ENCODE data around the gene GADD45A. TPM values are rescaled to one million over a fixed set of nuclear protein-coding genes. Genes with fewer than 3 reads are reported as not detected.

GADD45A gene
- total and polyA plus RNA-seq, 9 of the 15 experiments (the other 6 are each of a cell fraction or from before 2014, with no cell fraction given): 21.3 to 156 (median 62.1) TPM

DNA sequence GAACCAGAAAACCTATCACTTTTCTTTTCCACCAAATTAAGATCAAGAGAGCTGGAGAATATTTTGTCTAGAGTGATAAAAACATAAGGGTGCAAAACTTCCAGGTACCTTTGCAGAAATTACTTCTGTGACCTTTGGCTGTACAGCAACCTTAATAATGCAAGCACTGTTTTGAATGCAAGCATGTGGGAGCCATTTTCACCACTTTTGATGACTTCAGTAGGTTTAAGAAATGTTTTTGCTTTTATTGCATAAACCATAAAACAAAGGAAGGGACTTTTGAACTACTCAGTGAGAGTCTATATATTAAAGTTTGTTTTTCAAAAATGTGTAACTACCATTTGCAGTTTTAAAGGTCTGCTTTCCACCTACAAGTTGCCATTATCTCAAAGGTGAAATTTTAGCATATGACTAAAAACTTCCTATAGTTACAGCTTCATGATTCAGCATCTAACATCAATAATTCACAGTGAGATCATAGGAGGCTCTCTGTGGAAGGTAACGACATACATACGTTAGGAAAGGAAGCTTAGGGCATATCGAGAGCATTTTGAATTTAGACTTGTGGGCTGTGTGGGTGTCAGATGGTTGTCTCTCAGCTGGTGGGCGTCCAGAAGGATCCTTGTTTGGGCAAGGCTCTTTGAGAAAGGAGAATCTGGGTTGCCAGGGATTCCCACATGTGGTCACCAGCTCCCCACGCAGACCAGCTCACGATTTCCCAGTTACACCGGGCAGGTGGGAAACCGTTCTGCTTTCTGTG lies 1.1 kb upstream of the GADD45A start (continued):
- TF ChIP-seq, protein P1, sequence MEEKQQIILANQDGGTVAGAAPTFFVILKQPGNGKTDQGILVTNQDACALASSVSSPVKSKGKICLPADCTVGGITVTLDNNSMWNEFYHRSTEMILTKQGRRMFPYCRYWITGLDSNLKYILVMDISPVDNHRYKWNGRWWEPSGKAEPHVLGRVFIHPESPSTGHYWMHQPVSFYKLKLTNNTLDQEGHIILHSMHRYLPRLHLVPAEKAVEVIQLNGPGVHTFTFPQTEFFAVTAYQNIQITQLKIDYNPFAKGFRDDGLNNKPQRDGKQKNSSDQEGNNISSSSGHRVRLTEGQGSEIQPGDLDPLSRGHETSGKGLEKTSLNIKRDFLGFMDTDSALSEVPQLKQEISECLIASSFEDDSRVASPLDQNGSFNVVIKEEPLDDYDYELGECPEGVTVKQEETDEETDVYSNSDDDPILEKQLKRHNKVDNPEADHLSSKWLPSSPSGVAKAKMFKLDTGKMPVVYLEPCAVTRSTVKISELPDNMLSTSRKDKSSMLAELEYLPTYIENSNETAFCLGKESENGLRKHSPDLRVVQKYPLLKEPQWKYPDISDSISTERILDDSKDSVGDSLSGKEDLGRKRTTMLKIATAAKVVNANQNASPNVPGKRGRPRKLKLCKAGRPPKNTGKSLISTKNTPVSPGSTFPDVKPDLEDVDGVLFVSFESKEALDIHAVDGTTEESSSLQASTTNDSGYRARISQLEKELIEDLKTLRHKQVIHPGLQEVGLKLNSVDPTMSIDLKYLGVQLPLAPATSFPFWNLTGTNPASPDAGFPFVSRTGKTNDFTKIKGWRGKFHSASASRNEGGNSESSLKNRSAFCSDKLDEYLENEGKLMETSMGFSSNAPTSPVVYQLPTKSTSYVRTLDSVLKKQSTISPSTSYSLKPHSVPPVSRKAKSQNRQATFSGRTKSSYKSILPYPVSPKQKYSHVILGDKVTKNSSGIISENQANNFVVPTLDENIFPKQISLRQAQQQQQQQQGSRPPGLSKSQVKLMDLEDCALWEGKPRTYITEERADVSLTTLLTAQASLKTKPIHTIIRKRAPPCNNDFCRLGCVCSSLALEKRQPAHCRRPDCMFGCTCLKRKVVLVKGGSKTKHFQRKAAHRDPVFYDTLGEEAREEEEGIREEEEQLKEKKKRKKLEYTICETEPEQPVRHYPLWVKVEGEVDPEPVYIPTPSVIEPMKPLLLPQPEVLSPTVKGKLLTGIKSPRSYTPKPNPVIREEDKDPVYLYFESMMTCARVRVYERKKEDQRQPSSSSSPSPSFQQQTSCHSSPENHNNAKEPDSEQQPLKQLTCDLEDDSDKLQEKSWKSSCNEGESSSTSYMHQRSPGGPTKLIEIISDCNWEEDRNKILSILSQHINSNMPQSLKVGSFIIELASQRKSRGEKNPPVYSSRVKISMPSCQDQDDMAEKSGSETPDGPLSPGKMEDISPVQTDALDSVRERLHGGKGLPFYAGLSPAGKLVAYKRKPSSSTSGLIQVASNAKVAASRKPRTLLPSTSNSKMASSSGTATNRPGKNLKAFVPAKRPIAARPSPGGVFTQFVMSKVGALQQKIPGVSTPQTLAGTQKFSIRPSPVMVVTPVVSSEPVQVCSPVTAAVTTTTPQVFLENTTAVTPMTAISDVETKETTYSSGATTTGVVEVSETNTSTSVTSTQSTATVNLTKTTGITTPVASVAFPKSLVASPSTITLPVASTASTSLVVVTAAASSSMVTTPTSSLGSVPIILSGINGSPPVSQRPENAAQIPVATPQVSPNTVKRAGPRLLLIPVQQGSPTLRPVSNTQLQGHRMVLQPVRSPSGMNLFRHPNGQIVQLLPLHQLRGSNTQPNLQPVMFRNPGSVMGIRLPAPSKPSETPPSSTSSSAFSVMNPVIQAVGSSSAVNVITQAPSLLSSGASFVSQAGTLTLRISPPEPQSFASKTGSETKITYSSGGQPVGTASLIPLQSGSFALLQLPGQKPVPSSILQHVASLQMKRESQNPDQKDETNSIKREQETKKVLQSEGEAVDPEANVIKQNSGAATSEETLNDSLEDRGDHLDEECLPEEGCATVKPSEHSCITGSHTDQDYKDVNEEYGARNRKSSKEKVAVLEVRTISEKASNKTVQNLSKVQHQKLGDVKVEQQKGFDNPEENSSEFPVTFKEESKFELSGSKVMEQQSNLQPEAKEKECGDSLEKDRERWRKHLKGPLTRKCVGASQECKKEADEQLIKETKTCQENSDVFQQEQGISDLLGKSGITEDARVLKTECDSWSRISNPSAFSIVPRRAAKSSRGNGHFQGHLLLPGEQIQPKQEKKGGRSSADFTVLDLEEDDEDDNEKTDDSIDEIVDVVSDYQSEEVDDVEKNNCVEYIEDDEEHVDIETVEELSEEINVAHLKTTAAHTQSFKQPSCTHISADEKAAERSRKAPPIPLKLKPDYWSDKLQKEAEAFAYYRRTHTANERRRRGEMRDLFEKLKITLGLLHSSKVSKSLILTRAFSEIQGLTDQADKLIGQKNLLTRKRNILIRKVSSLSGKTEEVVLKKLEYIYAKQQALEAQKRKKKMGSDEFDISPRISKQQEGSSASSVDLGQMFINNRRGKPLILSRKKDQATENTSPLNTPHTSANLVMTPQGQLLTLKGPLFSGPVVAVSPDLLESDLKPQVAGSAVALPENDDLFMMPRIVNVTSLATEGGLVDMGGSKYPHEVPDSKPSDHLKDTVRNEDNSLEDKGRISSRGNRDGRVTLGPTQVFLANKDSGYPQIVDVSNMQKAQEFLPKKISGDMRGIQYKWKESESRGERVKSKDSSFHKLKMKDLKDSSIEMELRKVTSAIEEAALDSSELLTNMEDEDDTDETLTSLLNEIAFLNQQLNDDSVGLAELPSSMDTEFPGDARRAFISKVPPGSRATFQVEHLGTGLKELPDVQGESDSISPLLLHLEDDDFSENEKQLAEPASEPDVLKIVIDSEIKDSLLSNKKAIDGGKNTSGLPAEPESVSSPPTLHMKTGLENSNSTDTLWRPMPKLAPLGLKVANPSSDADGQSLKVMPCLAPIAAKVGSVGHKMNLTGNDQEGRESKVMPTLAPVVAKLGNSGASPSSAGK (IDR thresholded peaks at IDR 0.05): 0 out of 2 replicates have a peak, but pooled peaks have one; percentile 16
- TF ChIP-seq PCBP2 (IDR thresholded peaks at IDR 0.05; ENCODE audit: low read depth, low read length, poor library complexity, severe bottlenecking) (no peak), NFE2 (IDR thresholded peaks at IDR 0.05; ENCODE audit: low read depth) (peak; percentile 82), SOX6 (IDR thresholded peaks at IDR 0.05) (no peak), ZNF175 (CRISPR knock-in tag; IDR thresholded peaks at IDR 0.05; ENCODE audit: low read depth) (no peak)
- TF ChIP-seq, protein P2, sequence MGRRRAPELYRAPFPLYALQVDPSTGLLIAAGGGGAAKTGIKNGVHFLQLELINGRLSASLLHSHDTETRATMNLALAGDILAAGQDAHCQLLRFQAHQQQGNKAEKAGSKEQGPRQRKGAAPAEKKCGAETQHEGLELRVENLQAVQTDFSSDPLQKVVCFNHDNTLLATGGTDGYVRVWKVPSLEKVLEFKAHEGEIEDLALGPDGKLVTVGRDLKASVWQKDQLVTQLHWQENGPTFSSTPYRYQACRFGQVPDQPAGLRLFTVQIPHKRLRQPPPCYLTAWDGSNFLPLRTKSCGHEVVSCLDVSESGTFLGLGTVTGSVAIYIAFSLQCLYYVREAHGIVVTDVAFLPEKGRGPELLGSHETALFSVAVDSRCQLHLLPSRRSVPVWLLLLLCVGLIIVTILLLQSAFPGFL (CRISPR knock-in tag; IDR thresholded peaks at IDR 0.05): no peak
- TF ChIP-seq, protein P3, sequence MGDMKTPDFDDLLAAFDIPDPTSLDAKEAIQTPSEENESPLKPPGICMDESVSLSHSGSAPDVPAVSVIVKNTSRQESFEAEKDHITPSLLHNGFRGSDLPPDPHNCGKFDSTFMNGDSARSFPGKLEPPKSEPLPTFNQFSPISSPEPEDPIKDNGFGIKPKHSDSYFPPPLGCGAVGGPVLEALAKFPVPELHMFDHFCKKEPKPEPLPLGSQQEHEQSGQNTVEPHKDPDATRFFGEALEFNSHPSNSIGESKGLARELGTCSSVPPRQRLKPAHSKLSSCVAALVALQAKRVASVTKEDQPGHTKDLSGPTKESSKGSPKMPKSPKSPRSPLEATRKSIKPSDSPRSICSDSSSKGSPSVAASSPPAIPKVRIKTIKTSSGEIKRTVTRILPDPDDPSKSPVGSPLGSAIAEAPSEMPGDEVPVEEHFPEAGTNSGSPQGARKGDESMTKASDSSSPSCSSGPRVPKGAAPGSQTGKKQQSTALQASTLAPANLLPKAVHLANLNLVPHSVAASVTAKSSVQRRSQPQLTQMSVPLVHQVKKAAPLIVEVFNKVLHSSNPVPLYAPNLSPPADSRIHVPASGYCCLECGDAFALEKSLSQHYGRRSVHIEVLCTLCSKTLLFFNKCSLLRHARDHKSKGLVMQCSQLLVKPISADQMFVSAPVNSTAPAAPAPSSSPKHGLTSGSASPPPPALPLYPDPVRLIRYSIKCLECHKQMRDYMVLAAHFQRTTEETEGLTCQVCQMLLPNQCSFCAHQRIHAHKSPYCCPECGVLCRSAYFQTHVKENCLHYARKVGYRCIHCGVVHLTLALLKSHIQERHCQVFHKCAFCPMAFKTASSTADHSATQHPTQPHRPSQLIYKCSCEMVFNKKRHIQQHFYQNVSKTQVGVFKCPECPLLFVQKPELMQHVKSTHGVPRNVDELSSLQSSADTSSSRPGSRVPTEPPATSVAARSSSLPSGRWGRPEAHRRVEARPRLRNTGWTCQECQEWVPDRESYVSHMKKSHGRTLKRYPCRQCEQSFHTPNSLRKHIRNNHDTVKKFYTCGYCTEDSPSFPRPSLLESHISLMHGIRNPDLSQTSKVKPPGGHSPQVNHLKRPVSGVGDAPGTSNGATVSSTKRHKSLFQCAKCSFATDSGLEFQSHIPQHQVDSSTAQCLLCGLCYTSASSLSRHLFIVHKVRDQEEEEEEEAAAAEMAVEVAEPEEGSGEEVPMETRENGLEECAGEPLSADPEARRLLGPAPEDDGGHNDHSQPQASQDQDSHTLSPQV (IDR thresholded peaks at IDR 0.05): peak; percentile 46; the same call in 1 of the 2 replicates
- TF ChIP-seq, protein P4, sequence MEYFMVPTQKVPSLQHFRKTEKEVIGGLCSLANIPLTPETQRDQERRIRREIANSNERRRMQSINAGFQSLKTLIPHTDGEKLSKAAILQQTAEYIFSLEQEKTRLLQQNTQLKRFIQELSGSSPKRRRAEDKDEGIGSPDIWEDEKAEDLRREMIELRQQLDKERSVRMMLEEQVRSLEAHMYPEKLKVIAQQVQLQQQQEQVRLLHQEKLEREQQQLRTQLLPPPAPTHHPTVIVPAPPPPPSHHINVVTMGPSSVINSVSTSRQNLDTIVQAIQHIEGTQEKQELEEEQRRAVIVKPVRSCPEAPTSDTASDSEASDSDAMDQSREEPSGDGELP (CRISPR knock-in tag; IDR thresholded peaks at IDR 0.05; ENCODE audit: borderline replicate concordance): 0 out of 2 replicates have a peak, but pooled peaks have one; percentile 19
